ENCODE results near the gene CRACDL. TPM values are rescaled to one million over a fixed set of nuclear protein-coding genes. Genes with fewer than 3 reads are reported as not detected.

Gene CRACDL
- total RNA-seq, 4 donors from 2014 or later: 5.7 to 11.8 (median 9.5) TPM

GRCh38 chr2:98899041-98899702, 36.9 kb downstream of the CRACDL start:
- ATAC-seq (ENCODE audit: low FRiP score) (no peak), DNase-seq (ENCODE audit: low spot score) (no peak)
- TF ChIP-seq, protein P1, sequence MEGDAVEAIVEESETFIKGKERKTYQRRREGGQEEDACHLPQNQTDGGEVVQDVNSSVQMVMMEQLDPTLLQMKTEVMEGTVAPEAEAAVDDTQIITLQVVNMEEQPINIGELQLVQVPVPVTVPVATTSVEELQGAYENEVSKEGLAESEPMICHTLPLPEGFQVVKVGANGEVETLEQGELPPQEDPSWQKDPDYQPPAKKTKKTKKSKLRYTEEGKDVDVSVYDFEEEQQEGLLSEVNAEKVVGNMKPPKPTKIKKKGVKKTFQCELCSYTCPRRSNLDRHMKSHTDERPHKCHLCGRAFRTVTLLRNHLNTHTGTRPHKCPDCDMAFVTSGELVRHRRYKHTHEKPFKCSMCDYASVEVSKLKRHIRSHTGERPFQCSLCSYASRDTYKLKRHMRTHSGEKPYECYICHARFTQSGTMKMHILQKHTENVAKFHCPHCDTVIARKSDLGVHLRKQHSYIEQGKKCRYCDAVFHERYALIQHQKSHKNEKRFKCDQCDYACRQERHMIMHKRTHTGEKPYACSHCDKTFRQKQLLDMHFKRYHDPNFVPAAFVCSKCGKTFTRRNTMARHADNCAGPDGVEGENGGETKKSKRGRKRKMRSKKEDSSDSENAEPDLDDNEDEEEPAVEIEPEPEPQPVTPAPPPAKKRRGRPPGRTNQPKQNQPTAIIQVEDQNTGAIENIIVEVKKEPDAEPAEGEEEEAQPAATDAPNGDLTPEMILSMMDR (IDR thresholded peaks at IDR 0.05): no peak

DNA sequence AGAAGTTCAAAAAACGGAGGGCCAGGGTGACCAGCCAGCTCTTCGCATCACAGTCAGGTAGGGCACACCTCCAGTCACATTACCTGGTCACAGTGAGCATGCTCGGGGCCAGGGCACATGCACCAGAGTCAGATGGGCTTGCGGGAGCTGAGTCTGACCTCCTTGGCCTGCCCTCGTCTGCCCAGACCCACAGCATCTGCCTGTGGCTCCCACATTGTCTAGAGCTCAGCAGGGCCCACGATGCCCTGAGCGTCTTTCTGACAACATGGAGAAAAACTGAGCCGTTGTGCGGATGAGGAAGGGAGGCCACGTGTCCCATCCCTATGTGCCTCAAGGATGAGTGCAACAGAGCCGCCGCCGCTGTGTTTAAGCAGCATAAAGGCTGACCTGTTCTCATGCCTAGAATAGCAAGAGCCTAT, 37.6 kb downstream of the CRACDL start:
- TF ChIP-seq, protein P1 (IDR thresholded peaks at IDR 0.05): no peak
- no peak for DNase-seq (ENCODE audit: low spot score)
- ATAC-seq (ENCODE audit: low FRiP score): no peak

DNA sequence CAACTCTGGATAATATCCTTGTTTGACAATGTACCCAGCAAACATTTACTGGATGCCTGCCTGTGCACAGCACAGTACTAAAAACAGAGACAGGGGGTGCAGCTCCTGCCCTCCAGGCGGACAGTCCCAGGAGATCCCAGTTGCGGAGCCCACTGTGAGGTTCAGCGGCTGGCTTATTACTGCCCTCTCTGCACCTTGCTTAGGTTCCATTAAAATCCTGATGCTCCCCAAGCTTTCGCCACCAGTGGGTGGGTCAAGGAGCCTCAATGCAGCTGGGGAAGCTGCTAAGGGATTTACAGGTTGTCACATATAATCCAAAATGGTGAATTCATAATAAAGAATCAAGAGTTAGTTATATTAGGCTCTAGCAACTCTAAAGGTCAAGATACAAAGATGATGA, 38.3 kb downstream of the CRACDL start:
- ATAC-seq (ENCODE audit: low FRiP score) (no peak), DNase-seq (ENCODE audit: low spot score) (no peak)
- TF ChIP-seq, protein P1 (IDR thresholded peaks at IDR 0.05): no peak

GRCh38 chr2:98896944-98897343, 39.1 kb downstream of the CRACDL start:
- TF ChIP-seq, protein P1 (IDR thresholded peaks at IDR 0.05): no peak
- ATAC-seq (ENCODE audit: low FRiP score): no peak

DNA sequence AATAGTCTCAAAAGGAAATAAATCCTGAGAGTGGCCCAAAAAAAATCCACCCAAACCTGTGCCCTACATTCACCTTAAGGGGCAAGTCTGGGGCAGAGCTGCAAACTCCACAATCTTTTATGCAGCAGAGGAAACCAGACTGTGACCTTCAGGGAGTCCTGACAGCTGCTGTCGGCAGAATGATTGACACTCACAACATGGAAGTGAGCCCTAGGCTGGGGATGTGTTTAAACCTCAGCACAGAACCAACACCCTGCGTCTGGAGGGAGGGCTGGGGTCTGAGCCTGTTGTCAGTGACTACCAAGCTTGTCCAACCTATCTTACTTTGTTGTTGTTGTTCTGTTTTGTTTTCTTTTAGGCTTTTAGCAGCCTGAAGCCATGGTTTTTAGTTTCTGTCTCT, 39.6 kb downstream of the CRACDL start:
- TF ChIP-seq, protein P1 (IDR thresholded peaks at IDR 0.05): no peak

More at GRCh38 chr2:98896944-98897343, 39.1 kb downstream of the CRACDL start:
- no peak for DNase-seq (ENCODE audit: low spot score)

DNA sequence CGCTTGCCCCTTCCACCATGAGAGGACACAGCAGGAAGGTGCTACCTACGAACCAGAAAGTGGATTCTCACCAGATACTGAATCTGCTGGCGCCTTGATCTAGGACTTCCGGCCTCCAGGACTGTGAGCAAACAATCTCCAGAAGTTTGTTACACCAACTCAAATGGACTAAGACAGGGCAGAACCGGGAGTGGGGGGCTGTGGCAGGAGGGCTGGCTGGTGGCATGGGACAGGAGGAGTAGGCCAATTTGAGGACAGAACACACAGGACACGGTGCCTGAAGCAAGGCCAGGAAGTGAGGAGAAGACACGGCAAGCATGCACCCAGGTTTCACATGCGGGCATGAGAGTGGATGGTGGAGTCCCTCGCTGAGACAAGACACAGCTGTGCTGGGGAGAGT, 40.1 kb downstream of the CRACDL start:
- ATAC-seq (ENCODE audit: low FRiP score) (no peak), DNase-seq (ENCODE audit: low spot score) (no peak)

More for the DNA sequence above, 39.6 kb downstream of the CRACDL start:
- no peak for ATAC-seq (ENCODE audit: low FRiP score)
- no peak for DNase-seq (ENCODE audit: low spot score)

More for the DNA sequence above, 40.1 kb downstream of the CRACDL start:
- TF ChIP-seq, protein P1 (IDR thresholded peaks at IDR 0.05): no peak
